GM13976 (cell line): ENCODE measurements around the gene PTPN6.

Experiments used
- DNase-seq: peaks from one replicate; pipeline ENCODE4 v3.0.0; 2012; ENCODE audit warnings: low spot score
- in situ Hi-C: fragments of 300-500 bp; cut with MboI; formaldehyde crosslinking; loops from one replicate; pipeline ENCODE4 v1.12.0; 2022; ENCODE audit warnings: low sequenced_read_pairs, mixed read lengths, inconsistent platforms; ENCODE audit not compliant: unreplicated experiment
- TF ChIP-seq, protein P1 (sequence below): IDR thresholded peaks from 2 replicates; pipeline ENCODE4 v1.5.1; 2012; ENCODE audit warnings: borderline replicate concordance, mild to moderate bottlenecking; ENCODE audit not compliant: insufficient read depth; ENCODE audit errors: extremely low read depth, missing control alignments, control extremely low read depth

The PTPN6 gene

DNA sequence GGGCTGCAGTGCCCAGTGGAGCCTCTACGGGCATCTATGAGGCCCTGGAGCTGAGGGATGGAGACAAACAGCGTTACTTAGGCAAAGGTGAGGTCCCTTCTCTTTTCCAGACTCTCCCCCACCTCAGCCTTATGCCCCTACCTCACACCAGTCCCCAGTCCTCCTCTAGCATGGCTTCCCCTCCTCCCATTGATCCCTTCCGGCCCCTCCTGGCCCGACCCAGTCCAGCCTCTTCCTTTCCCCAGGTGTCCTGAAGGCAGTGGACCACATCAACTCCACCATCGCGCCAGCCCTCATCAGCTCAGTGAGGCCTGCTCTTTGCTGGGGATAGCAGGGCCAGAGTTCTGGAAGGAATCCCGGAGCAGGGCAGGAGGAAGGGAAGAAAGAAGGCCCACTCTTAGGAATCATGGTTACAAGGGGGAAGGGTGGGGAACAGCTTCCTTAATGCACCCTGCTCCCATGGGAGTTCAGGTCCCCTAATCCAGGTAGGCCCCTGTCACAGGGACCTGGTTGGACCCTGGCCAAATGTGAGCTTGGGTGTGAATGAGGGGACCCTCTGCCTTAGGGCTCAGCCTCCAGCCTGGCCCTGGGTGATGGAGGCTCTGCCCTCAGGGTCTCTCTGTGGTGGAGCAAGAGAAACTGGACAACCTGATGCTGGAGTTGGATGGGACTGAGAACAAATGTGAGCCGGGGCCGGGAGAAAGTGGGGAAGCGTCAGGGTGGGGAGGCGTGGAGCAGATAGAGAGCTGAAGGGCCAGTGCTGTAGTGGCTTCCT lies 34.5 kb upstream of the PTPN6 start:
- TF ChIP-seq, protein P1, sequence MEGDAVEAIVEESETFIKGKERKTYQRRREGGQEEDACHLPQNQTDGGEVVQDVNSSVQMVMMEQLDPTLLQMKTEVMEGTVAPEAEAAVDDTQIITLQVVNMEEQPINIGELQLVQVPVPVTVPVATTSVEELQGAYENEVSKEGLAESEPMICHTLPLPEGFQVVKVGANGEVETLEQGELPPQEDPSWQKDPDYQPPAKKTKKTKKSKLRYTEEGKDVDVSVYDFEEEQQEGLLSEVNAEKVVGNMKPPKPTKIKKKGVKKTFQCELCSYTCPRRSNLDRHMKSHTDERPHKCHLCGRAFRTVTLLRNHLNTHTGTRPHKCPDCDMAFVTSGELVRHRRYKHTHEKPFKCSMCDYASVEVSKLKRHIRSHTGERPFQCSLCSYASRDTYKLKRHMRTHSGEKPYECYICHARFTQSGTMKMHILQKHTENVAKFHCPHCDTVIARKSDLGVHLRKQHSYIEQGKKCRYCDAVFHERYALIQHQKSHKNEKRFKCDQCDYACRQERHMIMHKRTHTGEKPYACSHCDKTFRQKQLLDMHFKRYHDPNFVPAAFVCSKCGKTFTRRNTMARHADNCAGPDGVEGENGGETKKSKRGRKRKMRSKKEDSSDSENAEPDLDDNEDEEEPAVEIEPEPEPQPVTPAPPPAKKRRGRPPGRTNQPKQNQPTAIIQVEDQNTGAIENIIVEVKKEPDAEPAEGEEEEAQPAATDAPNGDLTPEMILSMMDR, result no peak
- in situ Hi-C loops, result no loop called here
- no peak for DNase-seq

DNA sequence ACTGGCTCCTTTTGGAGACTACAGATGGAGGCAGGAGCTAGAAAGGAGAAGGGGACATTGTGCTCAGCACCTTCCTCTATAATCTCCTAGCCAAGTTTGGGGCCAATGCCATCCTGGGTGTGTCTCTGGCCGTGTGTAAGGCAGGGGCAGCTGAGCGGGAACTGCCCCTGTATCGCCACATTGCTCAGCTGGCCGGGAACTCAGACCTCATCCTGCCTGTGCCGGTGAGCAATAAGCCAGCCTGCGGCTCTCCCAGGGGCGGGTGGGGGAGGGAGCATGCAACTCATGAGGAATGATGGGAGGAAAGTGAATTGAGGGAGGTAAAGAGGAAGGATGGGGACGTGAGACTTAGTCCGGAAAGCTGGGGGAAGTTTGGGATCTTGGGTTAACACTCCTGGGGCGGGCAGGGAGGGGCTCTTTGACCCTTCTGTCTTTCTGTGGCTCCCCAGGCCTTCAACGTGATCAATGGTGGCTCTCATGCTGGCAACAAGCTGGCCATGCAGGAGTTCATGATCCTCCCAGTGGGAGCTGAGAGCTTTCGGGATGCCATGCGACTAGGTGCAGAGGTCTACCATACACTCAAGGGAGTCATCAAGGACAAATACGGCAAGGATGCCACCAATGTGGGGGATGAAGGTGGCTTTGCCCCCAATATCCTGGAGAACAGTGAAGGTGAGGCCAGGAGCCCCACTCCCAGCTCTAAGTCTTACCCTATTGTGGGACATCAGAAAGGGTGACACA lies 33.5 kb upstream of the PTPN6 start:
- TF ChIP-seq, protein P1, result no peak
- no peak for DNase-seq
- in situ Hi-C loops, result no loop called here

DNA sequence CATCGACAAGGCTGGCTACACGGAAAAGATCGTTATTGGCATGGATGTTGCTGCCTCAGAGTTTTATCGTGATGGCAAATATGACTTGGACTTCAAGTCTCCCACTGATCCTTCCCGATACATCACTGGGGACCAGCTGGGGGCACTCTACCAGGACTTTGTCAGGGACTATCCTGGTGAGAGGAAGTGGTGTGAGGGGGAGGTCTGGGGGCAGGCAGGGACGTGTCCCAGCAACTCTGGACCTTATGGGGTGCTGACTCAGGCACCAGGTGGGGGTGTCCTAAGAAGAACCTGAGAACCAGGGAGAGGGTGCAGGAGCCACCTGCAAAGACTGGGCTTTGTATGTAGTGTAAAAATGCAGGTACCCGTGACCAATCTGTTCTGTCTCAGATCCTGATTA lies 31.6 kb upstream of the PTPN6 start:
- no peak for DNase-seq
- TF ChIP-seq, protein P1, result no peak
- in situ Hi-C loops, result no loop called here

DNA sequence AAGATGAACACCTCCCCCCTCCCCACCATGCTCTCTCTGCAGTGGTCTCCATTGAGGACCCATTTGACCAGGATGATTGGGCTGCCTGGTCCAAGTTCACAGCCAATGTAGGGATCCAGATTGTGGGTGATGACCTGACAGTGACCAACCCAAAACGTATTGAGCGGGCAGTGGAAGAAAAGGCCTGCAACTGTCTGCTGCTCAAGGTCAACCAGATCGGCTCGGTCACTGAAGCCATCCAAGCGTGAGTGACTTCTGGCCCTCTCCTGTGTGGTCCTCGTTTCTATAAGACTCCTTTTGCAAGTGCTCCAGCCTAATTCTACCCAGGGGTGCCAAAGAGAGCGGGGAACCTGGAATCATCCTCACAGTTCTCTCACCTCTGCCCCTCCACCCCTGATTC lies 29.6 kb upstream of the PTPN6 start:
- DNase-seq, result no peak
- TF ChIP-seq, protein P1, result no peak
- in situ Hi-C loops, result no loop called here

DNA sequence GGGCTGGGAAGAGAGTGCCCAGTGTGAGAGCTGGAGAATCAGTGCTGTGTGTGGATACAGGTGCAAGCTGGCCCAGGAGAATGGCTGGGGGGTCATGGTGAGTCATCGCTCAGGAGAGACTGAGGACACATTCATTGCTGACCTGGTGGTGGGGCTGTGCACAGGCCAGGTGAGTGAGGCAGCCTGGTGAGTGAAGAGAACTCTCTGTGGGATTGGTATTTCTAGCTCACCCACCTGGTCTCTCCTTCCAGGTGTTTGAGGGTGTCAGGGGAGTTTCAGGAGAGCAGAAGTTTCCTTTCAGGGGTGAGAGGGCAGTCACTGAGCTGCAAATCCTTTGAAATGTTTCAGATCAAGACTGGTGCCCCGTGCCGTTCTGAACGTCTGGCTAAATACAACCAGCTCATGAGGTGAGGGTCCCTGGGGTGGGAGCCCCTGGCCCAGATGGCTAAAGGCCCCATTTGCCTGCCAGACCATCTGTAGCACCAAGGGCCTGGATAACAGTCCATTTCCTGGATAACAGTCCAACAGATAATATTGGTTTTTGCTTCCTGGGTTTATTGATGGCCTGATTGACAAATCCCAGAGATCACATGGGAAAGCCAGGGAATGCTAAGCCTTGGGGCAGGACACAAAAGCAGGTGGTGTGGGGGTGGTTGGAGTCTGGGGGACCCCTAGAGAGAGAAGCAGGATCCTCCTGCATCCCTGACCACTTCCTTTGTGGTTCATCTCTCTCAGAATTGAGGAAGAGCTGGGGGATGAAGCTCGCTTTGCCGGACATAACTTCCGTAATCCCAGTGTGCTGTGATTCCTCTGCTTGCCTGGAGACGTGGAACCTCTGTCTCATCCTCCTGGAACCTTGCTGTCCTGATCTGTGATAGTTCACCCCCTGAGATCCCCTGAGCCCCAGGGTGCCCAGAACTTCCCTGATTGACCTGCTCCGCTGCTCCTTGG lies 28.9 kb upstream of the PTPN6 start:
- in situ Hi-C loops, result no loop called here
- TF ChIP-seq, protein P1, result no peak
- no peak for DNase-seq
